Esophagus squamous epithelium (tissue), 5 donors: ENCODE results near the gene THOC5. TPM values are rescaled to one million over a fixed set of nuclear protein-coding genes. Genes with fewer than 3 reads are reported as not detected.

ENCODE experiments used
- DNase-seq: peaks from one replicate; lab custom pipeline; 2025; lab: John Stamatoyannopoulos, UW
- H3K27ac ChIP-seq, 4 donors: fragments of 200-600 bp; sonication (generic); one replicate each; pipeline ENCODE4 v1.5.1; 2016 to 2019; ENCODE audit warnings: mild to moderate bottlenecking in 1 of 4
- H3K27me3 ChIP-seq, 4 donors: fragments of 200-600 bp; sonication (generic); 1 replicate in 3 of 4; 2 replicates in 1 of 4; pipeline versions ENCODE4 v1.5.1 to v1.6.0; 2017 to 2021; ENCODE audit warnings: antibody characterized with exemption in 1 of 4
- H3K36me3 ChIP-seq, 3 donors: fragments of 200-600 bp; sonication (generic); one replicate each; pipeline ENCODE4 v1.5.1; 2016 to 2019
- H3K4me1 ChIP-seq, 3 donors: fragments of 200-600 bp; sonication (generic); one replicate each; pipeline ENCODE4 v1.5.1; 2017 to 2019
- H3K4me3 ChIP-seq, 4 donors: fragments of 200-600 bp; sonication (generic); 1 replicate in 3 of 4; 2 replicates in 1 of 4; pipeline ENCODE4 v1.5.1; 2016 to 2019; ENCODE audit warnings: mild to moderate bottlenecking in 2 of 4, moderate library complexity in 1 of 4
- H3K9me3 ChIP-seq, 3 donors: fragments of 200-600 bp; sonication (generic); one replicate each; pipeline ENCODE4 v1.5.1; 2016 to 2019
- CTCF ChIP-seq, 6 experiments: fragments of 450-650 bp in 4 of 6; fragments of 200-600 bp in 2 of 6; sonication (generic) in 2 of 6; IDR thresholded peaks; one replicate each; pipeline ENCODE4 v1.5.1; 2016 to 2019; ENCODE audit warnings: antibody characterized with exemption in 6 of 6, mild to moderate bottlenecking in 4 of 6, moderate library complexity in 4 of 6
- POLR2A ChIP-seq, 4 donors: fragments of 450-650 bp; IDR thresholded peaks; one replicate each; pipeline ENCODE4 v1.6.1; 2017; ENCODE audit warnings: antibody characterized with exemption in 4 of 4, mild to moderate bottlenecking in 4 of 4, moderate library complexity in 3 of 4
- WGBS, 2 donors: methylation state at CpG; one replicate each; pipeline ENCODE4 v1.1.5; 2018; 5-methylcytosine and 5-hydroxymethylcytosine counted together
- intact Hi-C: fragments of 100-400 bp; cut with DNase I; formaldehyde crosslinking; loops from one replicate; pipeline ENCODE4 v1.15.0; 2022
- total RNA-seq, 4 donors: library from RNA; depleted of rRNA; stranded (reverse); fragments of >200 nt; gene quantifications; one replicate each; pipeline ENCODE4 v1.1.0, GENCODE V29; 2016
- donor health status: DM: yes; HTN: yes; CAD: no.

Gene THOC5
- total RNA-seq, 4 donors from 2014 or later, result 17.5 to 32.0 (median 25.6) TPM

GRCh38 chr22:29464581-29464980 is 89.0 kb downstream of the THOC5 start:
- WGBS, 2 donors, result 67 to 74% methylated on average over 3 of the region's 7 CpGs
- DNase-seq, result no peak
- H3K36me3 ChIP-seq, result no peaks in the 10 kb centered on the region
- intact Hi-C loops, result no loop called here
- H3K27ac ChIP-seq, result no peak overlapping the region
- H3K9me3 ChIP-seq, result no peaks in the 10 kb centered on the region
- H3K4me1 ChIP-seq, result no peaks in the 10 kb centered on the region
- H3K4me3 ChIP-seq, result no peak overlapping the region
- peaks cover 0 to 12% (median 0%) of the 10 kb centered on the region in 4 donors for H3K27me3 ChIP-seq
- TF ChIP-seq POLR2A (IDR thresholded peaks at IDR 0.05), result no peak
- TF ChIP-seq CTCF (IDR thresholded peaks at IDR 0.05), result no peak

DNA sequence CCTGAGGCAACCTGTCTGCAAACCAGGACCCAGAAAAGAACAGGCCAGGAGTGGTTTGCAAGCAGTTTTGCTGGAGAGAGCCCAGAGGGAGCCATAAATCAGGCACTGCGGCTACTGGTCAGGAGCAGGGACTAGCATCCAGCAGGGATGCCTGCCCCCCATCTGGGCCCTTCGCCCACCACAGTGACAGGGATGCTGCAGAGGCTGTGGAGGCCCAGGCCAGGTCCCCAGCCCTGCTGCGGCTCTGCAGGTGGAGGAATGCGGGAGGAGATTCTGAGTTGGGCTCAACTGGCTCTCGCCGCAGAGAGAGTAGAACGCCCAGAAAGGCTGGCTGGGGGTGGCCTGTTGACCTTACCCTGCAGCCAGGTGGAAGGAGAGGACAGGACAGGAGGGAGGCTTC is 89.9 kb downstream of the THOC5 start:
- H3K27ac ChIP-seq, result no peak overlapping the region
- 82 to 94% methylated on average over 5 of the region's 7 CpGs for WGBS, 2 donors
- TF ChIP-seq CTCF (IDR thresholded peaks at IDR 0.05), result no peak
- no peak for TF ChIP-seq POLR2A (IDR thresholded peaks at IDR 0.05)
- H3K4me1 ChIP-seq, result no peaks in the 10 kb centered on the region
- peaks cover 0 to 7% (median 0%) of the 10 kb centered on the region in 4 donors for H3K27me3 ChIP-seq
- intact Hi-C loops, result no loop called here
- H3K9me3 ChIP-seq, result no peaks in the 10 kb centered on the region
- H3K36me3 ChIP-seq, result no peaks in the 10 kb centered on the region
- DNase-seq, result no peak
- H3K4me3 ChIP-seq, result no peak overlapping the region

GRCh38 chr22:29461263-29461662 is 92.3 kb downstream of the THOC5 start:
- Histone ChIP-seq H3K36me3 (no peaks in the 10 kb centered on the region), H3K4me3 (no peak overlapping the region), H3K4me1 (no peaks in the 10 kb centered on the region), H3K9me3 (no peaks in the 10 kb centered on the region), H3K27me3 (no peaks in the 10 kb centered on the region), H3K27ac (no peak overlapping the region)
- WGBS, 2 donors, result 83 to 95% methylated on average over 3 to 5 of the region's 5 CpGs
- TF ChIP-seq POLR2A (IDR thresholded peaks at IDR 0.05) (no peak), CTCF (IDR thresholded peaks at IDR 0.05) (no peak)
- DNase-seq, result no peak
- intact Hi-C loops, result no loop called here

DNA sequence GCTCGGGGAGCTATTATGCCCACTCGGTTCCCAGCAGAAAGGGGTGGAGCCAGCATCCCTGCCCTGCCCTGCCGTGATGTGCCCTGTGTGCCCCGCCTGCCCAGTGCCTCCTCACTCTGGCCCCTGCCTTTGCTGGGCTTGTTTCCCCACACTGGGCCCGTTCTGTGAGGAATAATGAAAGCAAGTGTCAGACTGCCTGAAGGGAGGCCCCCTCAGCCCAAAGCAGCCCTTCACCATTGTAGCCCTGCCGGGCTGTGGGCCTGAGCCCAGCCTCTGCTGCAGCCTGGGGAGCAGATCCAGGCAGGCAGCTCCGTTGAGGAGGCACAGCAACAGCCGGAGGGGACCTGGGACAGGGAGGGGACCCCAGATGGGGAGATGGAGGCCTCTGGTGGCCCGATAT is 93.8 kb downstream of the THOC5 start:
- Histone ChIP-seq H3K27ac (no peak overlapping the region), H3K9me3 (no peaks in the 10 kb centered on the region), H3K36me3 (no peaks in the 10 kb centered on the region), H3K4me1 (no peaks in the 10 kb centered on the region), H3K4me3 (no peak overlapping the region), H3K27me3 (no peaks in the 10 kb centered on the region)
- intact Hi-C loops, result no loop called here
- no peak for TF ChIP-seq CTCF (IDR thresholded peaks at IDR 0.05)
- TF ChIP-seq POLR2A (IDR thresholded peaks at IDR 0.05), result no peak
- 50 to 68% methylated on average over 4 of the region's 9 CpGs for WGBS, 2 donors
- no peak for DNase-seq

- DNase-seq, result no peak
- Histone ChIP-seq H3K4me3 (no peak overlapping the region), H3K36me3 (no peaks in the 10 kb centered on the region), H3K4me1 (no peaks in the 10 kb centered on the region), H3K27ac (no peak overlapping the region), H3K9me3 (no peaks in the 10 kb centered on the region), H3K27me3 (no peaks in the 10 kb centered on the region)
- no peak for TF ChIP-seq POLR2A (IDR thresholded peaks at IDR 0.05)
- intact Hi-C loops, result no loop called here
Observed at GRCh38 chr22:29458551-29458950, 95.0 kb downstream of the THOC5 start.

- intact Hi-C loops, result no loop called here
- DNase-seq, result no peak
Observed at GRCh38 chr22:29457730-29458129, 95.8 kb downstream of the THOC5 start.

More at GRCh38 chr22:29457730-29458129, 95.8 kb downstream of the THOC5 start:
- Histone ChIP-seq H3K9me3 (no peaks in the 10 kb centered on the region), H3K36me3 (no peaks in the 10 kb centered on the region), H3K27ac (no peak overlapping the region), H3K27me3 (no peaks in the 10 kb centered on the region), H3K4me1 (no peaks in the 10 kb centered on the region), H3K4me3 (no peak overlapping the region)
- 50 to 89% methylated on average over 1 to 2 of the region's 4 CpGs for WGBS, 2 donors
- TF ChIP-seq CTCF (IDR thresholded peaks at IDR 0.05) (no peak), POLR2A (IDR thresholded peaks at IDR 0.05) (no peak)
